LNCAP (cell line): Measurements from ENCODE around the gene OR5AS1.

ENCODE experiments used
- TF ChIP-seq, protein P1 (sequence below): fragments of 450-650 bp; IDR thresholded peaks from 2 replicates; pipeline ENCODE4 v1.5.1; 2017; ENCODE audit warnings: mild to moderate bottlenecking

The OR5AS1 gene

GRCh38 chr11:56027354-56027753 lies at the start of gene OR5AS1:
Gene OR5AS1, plus strand, starts transcription at chr11:56027654. Its CDS starts 2,765 bp downstream, at chr11:56030419.
- TF ChIP-seq, protein P1, sequence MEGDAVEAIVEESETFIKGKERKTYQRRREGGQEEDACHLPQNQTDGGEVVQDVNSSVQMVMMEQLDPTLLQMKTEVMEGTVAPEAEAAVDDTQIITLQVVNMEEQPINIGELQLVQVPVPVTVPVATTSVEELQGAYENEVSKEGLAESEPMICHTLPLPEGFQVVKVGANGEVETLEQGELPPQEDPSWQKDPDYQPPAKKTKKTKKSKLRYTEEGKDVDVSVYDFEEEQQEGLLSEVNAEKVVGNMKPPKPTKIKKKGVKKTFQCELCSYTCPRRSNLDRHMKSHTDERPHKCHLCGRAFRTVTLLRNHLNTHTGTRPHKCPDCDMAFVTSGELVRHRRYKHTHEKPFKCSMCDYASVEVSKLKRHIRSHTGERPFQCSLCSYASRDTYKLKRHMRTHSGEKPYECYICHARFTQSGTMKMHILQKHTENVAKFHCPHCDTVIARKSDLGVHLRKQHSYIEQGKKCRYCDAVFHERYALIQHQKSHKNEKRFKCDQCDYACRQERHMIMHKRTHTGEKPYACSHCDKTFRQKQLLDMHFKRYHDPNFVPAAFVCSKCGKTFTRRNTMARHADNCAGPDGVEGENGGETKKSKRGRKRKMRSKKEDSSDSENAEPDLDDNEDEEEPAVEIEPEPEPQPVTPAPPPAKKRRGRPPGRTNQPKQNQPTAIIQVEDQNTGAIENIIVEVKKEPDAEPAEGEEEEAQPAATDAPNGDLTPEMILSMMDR = no peak

DNA sequence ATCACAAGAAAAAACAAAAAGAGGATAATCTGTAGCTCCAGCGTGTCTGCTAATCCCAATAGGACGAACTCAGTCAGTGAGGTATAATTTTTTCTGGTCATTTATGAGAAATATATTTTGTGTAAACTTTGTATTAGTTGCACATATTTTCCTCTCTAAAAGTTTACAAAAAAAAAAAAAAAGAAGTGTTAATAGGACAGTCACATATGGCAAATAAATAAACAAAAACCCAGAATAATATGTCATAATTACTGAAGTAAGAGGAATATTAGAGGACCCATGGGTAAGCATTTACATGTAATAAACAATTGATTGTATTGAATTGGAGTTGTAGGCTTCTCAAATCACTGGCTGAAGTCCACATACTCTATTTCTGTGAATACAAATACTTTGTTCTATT lies 32.9 kb upstream of the OR5AS1 start, which contains the start of gene OR5F1:
TSS of gene OR5F1 (minus strand) at position 101 of the 400 bp plus-strand sequence. CDS start at position 101, 0 bp downstream.
- TF ChIP-seq, protein P1 = no peak

DNA sequence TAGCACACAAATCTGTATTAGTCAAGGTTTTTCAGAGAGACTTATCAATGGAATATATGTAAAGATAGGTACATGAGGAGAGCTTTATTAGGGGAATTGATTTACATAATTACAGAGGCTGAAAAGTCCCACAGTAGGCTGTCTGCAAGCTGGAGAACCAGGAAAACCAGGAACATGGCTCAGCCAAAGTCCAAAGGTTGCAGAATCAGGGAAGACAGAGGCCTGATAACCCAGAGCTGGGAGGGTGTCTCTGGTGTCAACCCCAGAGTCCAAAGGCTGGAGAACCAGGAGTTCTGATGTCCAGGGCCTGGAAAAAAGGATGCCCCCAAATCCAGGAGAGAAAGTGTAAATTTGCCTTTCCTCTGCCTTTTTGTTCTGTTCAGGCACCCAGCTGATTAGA lies 16.7 kb upstream of the OR5AS1 start:
- TF ChIP-seq, protein P1 = no peak

DNA sequence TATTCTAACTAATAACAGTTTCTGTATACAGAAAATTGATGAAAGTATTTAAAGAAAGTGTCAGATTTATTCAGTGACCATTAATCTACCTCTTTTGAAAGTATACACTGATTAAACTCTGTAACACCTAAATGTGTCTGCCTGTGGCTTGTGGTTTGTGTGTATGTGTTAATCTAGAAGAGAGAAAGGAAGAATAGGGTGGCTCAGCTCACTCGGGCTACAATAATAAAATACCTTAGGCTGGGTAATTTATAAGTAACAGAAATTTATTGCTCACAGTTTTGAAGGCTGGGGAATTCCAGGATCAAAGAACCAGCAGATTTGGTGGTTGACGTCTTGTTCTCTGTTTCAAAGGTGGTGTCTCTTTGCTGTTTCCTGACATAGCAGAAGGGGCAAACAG lies 13.6 kb upstream of the OR5AS1 start:
- TF ChIP-seq, protein P1 = no peak

DNA sequence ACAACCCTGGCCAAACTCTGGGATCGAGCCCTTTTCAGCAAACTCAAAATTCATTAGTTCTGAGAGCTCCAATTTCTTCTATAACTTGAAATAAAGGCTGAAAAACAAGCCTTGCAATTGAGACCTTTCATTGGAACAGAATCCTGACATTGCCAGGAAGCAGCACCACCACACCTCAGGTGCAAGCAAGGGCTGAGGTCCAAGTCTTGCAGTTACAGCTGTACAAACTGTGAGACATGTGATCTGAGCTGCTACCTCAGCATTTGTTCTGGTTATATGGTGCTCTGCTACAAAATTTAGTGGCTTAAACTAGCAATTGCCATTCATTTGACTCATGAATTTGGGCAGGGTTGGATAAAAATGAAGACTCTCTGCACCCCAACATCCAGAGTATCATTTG lies 18.1 kb downstream of the OR5AS1 start:
- TF ChIP-seq, protein P1 = no peak

- TF ChIP-seq, protein P1 = no peak
Measured at GRCh38 chr11:56048480-56048879, 21.0 kb downstream of the OR5AS1 start.

- TF ChIP-seq, protein P1 = no peak
Measured at GRCh38 chr11:56049487-56049886, 22.0 kb downstream of the OR5AS1 start.

DNA sequence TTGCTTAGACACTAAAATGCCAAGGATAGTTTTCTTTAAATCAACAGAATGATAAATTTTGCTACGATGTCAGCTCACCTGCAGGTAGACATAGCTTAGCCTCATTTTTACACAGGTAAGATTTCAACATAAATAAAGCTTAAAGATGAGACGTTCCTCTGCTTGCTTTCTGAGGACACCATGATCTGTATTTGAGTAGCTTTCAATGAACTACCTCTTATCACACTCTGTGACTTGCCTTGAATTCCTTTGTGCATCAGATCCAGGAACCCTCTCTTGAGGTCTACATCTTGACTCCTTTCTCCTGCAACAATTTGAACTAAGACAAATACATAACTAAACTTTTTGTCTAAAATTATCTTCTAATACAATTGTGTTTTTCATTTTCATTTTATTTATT lies 39.5 kb downstream of the OR5AS1 start:
- TF ChIP-seq, protein P1 = no peak
